GM19043 (cell line): ENCODE results near the gene RBM47.
"Not testable (repeated sequence)": the region's sequence is repeated elsewhere in the genome, so short reads cannot be mapped to it uniquely, and the experiment has no call there.

Experiments
- ATAC-seq: cut with Tn5 transposase; IDR thresholded peaks from one replicate; pipeline ENCODE4 v1.9.1; 2021; ENCODE audit warnings: low read depth; ENCODE audit not compliant: unreplicated experiment

Gene RBM47

GRCh38 chr4:40458683-40459082, 171.0 kb downstream of the RBM47 start:
- no peak for ATAC-seq

- ATAC-seq = no peak
Observed at GRCh38 chr4:40458109-40458508, 171.6 kb downstream of the RBM47 start.

GRCh38 chr4:40455340-40455902, 174.2 kb downstream of the RBM47 start:
- ATAC-seq = no peak

GRCh38 chr4:40454816-40455215, 174.8 kb downstream of the RBM47 start:
- ATAC-seq = no peak

GRCh38 chr4:40453912-40454311, 175.8 kb downstream of the RBM47 start:
- no peak for ATAC-seq

- no peak for ATAC-seq
Observed at GRCh38 chr4:40448875-40449274, 180.8 kb downstream of the RBM47 start.

- ATAC-seq = no peak
Observed at GRCh38 chr4:40446839-40447238, 182.8 kb downstream of the RBM47 start.

GRCh38 chr4:40446261-40446750, 183.4 kb downstream of the RBM47 start:
- not testable (repeated sequence) for ATAC-seq

GRCh38 chr4:40445671-40446070, 184.0 kb downstream of the RBM47 start:
- ATAC-seq = no peak

- no peak for ATAC-seq
Observed at GRCh38 chr4:40441430-40441829, 188.2 kb downstream of the RBM47 start.

- no peak for ATAC-seq
Observed at GRCh38 chr4:40439519-40439918, 190.1 kb downstream of the RBM47 start.

- ATAC-seq = no peak
Observed at GRCh38 chr4:40438384-40439026, 191.2 kb downstream of the RBM47 start.

GRCh38 chr4:40437741-40438383, 191.8 kb downstream of the RBM47 start:
- ATAC-seq = no peak

- not testable (repeated sequence) for ATAC-seq
Observed at GRCh38 chr4:40435306-40435705, 194.4 kb downstream of the RBM47 start.

GRCh38 chr4:40434126-40434687, 195.5 kb downstream of the RBM47 start:
- ATAC-seq = no peak

- ATAC-seq = no peak
Observed at GRCh38 chr4:40432504-40432903, 197.2 kb downstream of the RBM47 start.

GRCh38 chr4:40427871-40428270, 201.8 kb downstream of the RBM47 start:
- ATAC-seq = not testable (repeated sequence)

- ATAC-seq = no peak
Observed at GRCh38 chr4:40427128-40427527, 202.5 kb downstream of the RBM47 start.

- ATAC-seq = no peak
Observed at GRCh38 chr4:40425799-40426574, 203.7 kb downstream of the RBM47 start.

GRCh38 chr4:40423735-40424134, 205.9 kb downstream of the RBM47 start:
- ATAC-seq = no peak
